HG02840 (cell line): ENCODE measurements around the gene KPNA3.
"Not testable (repeated sequence)": the region's sequence is repeated elsewhere in the genome, so short reads cannot be mapped to it uniquely, and the experiment has no call there.

Experiments used
- ATAC-seq: cut with Tn5 transposase; IDR thresholded peaks from one replicate; pipeline ENCODE4 v1.9.1; 2021; ENCODE audit warnings: mild to moderate bottlenecking, moderate library complexity, moderate number of reproducible peaks; ENCODE audit not compliant: unreplicated experiment, low FRiP score

The KPNA3 gene

GRCh38 chr13:49760558-49760957 is 31.9 kb downstream of the KPNA3 start:
- no peak for ATAC-seq

GRCh38 chr13:49759503-49759902 is 33.0 kb downstream of the KPNA3 start:
- no peak for ATAC-seq

GRCh38 chr13:49756263-49756662 is 36.2 kb downstream of the KPNA3 start:
- no peak for ATAC-seq

DNA sequence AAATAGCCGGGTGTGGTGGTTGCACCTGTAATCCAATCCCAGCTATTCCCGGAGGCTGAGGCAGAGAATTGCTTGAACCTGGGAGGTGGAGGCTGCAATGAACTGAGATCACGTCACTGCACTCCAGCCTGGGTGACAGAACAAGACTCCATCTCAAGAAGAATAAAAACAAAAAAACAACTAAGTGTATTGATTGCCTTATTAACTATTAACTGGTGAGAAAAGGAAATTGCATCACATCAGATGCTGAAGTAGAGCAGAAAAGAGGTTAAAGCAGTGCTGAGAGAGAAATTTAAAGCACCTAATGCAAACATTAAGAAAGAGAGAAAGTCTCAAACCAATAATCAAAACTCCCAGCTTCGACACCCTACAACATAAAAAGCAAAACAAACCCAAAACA is 38.3 kb downstream of the KPNA3 start:
- ATAC-seq: no peak

GRCh38 chr13:49749848-49750247 is 42.6 kb downstream of the KPNA3 start:
- ATAC-seq: no peak

- ATAC-seq: no peak
Observed at GRCh38 chr13:49746111-49746510, 46.4 kb downstream of the KPNA3 start.

DNA sequence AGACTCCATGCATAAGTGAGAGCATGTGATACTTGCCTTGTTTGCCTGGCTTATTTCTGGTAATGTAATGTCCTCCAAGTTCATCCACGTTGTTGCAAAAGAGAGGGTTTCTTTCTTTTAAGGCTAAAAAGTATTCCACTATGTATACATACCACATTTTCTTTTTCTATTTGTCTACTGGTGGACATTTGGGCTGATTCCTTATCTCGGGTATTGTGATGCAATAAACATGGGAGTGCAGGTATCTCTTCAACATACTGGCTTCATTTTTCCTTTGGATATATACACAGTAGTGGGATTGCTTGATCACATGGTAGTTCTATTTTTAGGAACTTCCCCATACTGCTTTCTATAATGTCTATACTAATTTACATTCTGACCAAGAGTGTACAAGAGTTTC is 51.6 kb downstream of the KPNA3 start:
- ATAC-seq: no peak

GRCh38 chr13:49739498-49740187 is 52.8 kb downstream of the KPNA3 start:
- ATAC-seq: no peak

DNA sequence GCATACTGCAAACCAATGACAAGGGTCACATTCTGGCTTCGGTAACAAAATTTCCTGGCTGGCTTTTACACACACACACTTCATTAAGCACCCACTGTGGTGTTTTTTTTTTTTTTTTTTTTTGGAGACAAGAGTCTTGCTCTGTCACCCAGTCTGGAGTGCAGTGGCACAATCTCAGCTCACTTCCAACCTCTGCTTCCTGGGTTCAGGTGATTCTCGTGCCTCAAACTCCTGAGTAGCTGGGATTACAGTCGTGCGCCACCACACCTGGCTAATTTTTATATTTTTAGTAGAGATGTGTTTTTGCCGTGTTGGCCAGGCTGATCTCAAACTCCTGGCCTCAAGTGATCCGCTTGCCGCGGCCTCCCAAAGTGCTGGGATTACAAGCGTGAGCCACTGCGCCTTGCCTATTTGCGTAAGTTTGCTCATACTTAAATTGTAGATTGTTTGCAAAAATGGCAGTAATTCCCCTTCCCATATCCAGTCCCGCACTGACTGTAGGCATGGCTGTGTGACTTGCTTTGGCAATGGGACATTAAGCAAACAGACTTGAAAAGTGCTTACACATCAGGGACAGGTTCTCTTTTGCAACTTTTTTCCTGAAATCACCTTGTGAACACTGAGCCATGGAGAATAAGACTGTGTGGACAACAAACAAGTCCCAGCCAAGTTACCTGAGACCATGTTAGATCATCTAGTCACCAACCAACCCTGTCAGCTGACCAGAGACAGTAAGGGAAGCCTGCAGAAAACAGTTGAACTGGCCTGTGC is 59.1 kb downstream of the KPNA3 start:
- ATAC-seq: no peak

DNA sequence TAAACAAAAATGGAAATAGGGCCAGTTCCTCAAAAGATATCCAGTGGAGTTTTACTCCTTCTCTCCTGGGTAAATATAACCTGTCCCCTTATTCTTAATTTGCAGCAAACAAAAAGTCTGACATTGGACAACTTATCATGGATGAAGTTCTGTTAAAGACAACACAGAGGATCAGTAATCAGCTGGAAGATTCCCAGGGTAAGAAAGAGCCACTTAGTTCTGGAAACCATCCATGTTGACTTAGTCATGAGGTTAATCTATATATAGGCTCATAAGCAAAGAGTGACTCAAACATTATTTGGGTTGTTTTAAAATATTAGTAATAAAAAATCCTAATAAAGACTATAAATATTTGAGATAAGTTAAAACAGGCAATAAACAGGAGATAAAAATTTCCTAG is 60.7 kb downstream of the KPNA3 start:
- ATAC-seq: no peak

GRCh38 chr13:49716615-49717014 is 75.9 kb downstream of the KPNA3 start:
- ATAC-seq: no peak

- ATAC-seq: no peak
Observed at GRCh38 chr13:49714757-49715156, 77.7 kb downstream of the KPNA3 start.

DNA sequence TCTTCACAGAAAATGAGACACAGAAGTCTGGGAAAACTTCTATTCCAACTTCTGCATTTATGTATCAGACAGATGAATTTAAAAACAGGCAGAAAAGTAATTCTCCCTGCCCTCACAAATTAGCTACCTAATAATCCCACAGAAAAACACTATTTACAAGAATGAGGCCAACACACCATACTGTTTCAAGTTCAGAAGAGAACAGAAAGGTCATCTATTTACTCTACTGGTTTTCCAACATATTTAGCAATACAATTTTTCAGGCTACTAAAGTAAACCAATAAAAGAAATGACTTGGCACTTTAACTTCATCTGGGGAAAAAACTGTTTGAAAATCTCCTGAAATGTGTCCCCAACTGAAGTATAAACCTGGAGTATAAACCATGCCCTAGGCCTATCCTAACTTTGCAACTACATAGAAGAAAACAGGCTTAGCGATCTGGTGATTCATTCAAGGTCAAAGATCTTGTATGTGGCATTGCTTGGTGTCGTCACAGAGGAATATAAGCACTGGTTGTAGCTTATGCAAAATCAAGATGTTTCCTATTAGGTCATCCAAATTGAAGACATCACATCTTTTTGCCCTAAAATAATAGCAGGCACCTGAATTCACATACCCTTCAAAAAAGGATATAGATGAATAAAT is 81.1 kb downstream of the KPNA3 start:
- ATAC-seq: no peak

DNA sequence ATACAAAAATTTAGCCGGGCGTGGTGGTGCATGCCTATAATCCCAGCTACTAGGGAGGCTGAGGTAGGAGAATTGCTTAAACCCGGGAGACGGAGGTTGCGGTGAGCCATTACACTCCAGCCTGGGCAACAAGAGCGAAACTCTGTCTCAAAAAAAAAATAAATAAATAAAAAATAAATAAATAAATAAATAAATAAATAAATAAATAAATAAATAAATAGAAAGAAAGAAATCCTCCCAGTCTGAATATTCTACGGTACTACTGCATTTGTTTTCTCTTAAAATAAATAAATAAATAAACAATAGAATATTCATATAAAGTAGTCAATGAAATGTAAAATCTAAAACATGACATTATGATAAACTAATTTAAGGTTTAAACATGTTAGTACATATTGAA is 88.2 kb downstream of the KPNA3 start:
- not testable (repeated sequence) for ATAC-seq

GRCh38 chr13:49701491-49701890 is 91.0 kb downstream of the KPNA3 start:
- no peak for ATAC-seq

DNA sequence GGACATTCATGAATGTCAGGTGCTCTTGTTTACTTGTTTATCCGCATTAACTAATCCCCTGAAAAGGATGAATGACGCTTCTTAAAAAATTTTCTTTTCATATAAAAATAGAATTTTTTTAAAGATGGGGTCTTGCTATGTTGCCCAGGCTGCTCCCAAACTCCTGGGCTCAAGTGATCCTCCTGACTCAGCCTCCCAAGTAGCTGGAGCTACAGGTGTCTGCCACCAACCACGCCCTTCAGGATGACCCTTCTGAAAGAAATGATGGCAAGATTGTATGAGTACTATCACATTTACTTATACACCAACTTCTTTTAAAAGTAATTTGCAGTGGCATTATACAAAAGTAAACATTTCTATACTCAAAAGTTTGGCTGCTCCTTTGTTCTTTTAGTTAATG is 95.0 kb downstream of the KPNA3 start:
- no peak for ATAC-seq

- no peak for ATAC-seq
Observed at GRCh38 chr13:49694446-49694845, 98.0 kb downstream of the KPNA3 start.

DNA sequence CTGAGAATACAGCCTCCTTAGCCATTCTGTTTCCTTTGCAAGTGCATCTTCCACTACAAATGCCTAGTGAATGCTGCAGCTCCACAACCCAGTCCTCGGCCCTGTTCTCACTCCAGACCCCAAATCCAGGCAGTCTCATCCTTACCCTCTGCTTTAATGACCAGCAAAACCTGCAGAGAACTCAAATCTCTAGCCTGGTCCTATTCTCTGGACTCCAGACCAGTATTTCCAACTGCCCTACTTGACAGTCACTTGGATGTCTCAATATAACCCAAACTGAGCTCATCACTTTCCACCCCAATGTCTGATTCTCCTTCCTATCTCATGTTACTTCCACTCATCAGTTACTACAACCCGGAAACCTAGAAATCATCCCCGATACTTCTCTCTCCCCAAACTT is 98.6 kb downstream of the KPNA3 start:
- no peak for ATAC-seq

- ATAC-seq: no peak
Observed at GRCh38 chr13:49693191-49693733, 99.2 kb downstream of the KPNA3 start.

GRCh38 chr13:49690995-49691784 is 101.3 kb downstream of the KPNA3 start, which contains the start of gene EBPL:
Gene EBPL (minus strand): TSS chr13:49691486. CDS start chr13:49691424, 62 bp downstream.
- ATAC-seq: peak; percentile 91
